Measurements from ENCODE around the gene UBTD1.

- no peak for TF ChIP-seq EP300 (IDR thresholded peaks at IDR 0.05; ENCODE audit: borderline replicate concordance)
- TF ChIP-seq, protein P1, sequence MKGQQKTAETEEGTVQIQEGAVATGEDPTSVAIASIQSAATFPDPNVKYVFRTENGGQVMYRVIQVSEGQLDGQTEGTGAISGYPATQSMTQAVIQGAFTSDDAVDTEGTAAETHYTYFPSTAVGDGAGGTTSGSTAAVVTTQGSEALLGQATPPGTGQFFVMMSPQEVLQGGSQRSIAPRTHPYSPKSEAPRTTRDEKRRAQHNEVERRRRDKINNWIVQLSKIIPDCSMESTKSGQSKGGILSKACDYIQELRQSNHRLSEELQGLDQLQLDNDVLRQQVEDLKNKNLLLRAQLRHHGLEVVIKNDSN (IDR thresholded peaks at IDR 0.05): no peak
- no peak for TF ChIP-seq RAD21 (IDR thresholded peaks at IDR 0.05; ENCODE audit: low read depth)
- TF ChIP-seq MAX (IDR thresholded peaks at IDR 0.05): no peak
- no peak for TF ChIP-seq CEBPB (IDR thresholded peaks at IDR 0.05)
- TF ChIP-seq, protein P2, sequence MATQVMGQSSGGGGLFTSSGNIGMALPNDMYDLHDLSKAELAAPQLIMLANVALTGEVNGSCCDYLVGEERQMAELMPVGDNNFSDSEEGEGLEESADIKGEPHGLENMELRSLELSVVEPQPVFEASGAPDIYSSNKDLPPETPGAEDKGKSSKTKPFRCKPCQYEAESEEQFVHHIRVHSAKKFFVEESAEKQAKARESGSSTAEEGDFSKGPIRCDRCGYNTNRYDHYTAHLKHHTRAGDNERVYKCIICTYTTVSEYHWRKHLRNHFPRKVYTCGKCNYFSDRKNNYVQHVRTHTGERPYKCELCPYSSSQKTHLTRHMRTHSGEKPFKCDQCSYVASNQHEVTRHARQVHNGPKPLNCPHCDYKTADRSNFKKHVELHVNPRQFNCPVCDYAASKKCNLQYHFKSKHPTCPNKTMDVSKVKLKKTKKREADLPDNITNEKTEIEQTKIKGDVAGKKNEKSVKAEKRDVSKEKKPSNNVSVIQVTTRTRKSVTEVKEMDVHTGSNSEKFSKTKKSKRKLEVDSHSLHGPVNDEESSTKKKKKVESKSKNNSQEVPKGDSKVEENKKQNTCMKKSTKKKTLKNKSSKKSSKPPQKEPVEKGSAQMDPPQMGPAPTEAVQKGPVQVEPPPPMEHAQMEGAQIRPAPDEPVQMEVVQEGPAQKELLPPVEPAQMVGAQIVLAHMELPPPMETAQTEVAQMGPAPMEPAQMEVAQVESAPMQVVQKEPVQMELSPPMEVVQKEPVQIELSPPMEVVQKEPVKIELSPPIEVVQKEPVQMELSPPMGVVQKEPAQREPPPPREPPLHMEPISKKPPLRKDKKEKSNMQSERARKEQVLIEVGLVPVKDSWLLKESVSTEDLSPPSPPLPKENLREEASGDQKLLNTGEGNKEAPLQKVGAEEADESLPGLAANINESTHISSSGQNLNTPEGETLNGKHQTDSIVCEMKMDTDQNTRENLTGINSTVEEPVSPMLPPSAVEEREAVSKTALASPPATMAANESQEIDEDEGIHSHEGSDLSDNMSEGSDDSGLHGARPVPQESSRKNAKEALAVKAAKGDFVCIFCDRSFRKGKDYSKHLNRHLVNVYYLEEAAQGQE (IDR thresholded peaks at IDR 0.05; ENCODE audit: low read depth): no peak
- no peak for TF ChIP-seq TEAD4 (IDR thresholded peaks at IDR 0.05)
- TF ChIP-seq TCF12 (IDR thresholded peaks at IDR 0.05; ENCODE audit: low read depth): no peak
- TF ChIP-seq TAF1 (IDR thresholded peaks at IDR 0.05; ENCODE audit: low read depth): no peak
- TF ChIP-seq ZBTB7A (IDR thresholded peaks at IDR 0.05; ENCODE audit: low read depth): no peak
These were observed 9.6 kb downstream of the UBTD1 start for GRCh38 chr10:97508342-97508741.
